22Rv1 (cell line): ENCODE measurements around the gene RNF212.

ENCODE experiments used
- CTCF ChIP-seq: fragments of 450-650 bp; IDR thresholded peaks from 2 replicates; pipeline ENCODE4 v1.5.1; 2017; ENCODE audit warnings: mild to moderate bottlenecking
- ZFX ChIP-seq: fragments of 450-650 bp; IDR thresholded peaks from 2 replicates; pipeline ENCODE4 v1.6.1; 2017; ENCODE audit warnings: antibody characterized with exemption, borderline replicate concordance

- TF ChIP-seq CTCF (no peak), ZFX (no peak)
These were observed 85.5 kb downstream of the RNF212 start for GRCh38 chr4:1027915-1028238.
